NCI-H2196 treated with DMSO at 0.1 percent for 48 hours (cell line): Measurements from ENCODE around the gene KDSR.

Experiments used
- DNase-seq: peaks from one replicate; lab custom pipeline; 2025; ENCODE audit not compliant: unreplicated experiment; lab: John Stamatoyannopoulos, UW

The KDSR gene

GRCh38 chr18:63284827-63285733 lies 81.9 kb downstream of the KDSR start:
- no peak for DNase-seq

- DNase-seq = no peak
These were observed 82.7 kb downstream of the KDSR start for GRCh38 chr18:63284173-63284799.

- no peak for DNase-seq
These were observed 83.5 kb downstream of the KDSR start for GRCh38 chr18:63283305-63284094.

- DNase-seq = no peak
These were observed 84.2 kb downstream of the KDSR start for GRCh38 chr18:63282793-63283192.
